MM.1S (cell line): ENCODE data around the gene CCDC188.

Source experiments
- EZH2 ChIP-seq: fragments of 300-600 bp; sonication (generic); optimal IDR thresholded peaks from 2 replicates; pipeline ENCODE3; 2017; ENCODE audit warnings: low read depth, mild to moderate bottlenecking, antibody characterized with exemption, low read length, mixed read lengths
- EZH2phosphoT487 ChIP-seq: fragments of 300-600 bp; sonication (generic); IDR thresholded peaks from 2 replicates; pipeline ENCODE4 v1.6.1; 2018; ENCODE audit warnings: antibody characterized with exemption, low read length
- TF ChIP-seq, protein P1 (sequence below): fragments of 300-600 bp; sonication (generic); IDR thresholded peaks from 2 replicates; pipeline ENCODE4 v1.5.1; 2016; ENCODE audit warnings: antibody characterized with exemption, low read length, mixed read lengths

- TF ChIP-seq, protein P1, sequence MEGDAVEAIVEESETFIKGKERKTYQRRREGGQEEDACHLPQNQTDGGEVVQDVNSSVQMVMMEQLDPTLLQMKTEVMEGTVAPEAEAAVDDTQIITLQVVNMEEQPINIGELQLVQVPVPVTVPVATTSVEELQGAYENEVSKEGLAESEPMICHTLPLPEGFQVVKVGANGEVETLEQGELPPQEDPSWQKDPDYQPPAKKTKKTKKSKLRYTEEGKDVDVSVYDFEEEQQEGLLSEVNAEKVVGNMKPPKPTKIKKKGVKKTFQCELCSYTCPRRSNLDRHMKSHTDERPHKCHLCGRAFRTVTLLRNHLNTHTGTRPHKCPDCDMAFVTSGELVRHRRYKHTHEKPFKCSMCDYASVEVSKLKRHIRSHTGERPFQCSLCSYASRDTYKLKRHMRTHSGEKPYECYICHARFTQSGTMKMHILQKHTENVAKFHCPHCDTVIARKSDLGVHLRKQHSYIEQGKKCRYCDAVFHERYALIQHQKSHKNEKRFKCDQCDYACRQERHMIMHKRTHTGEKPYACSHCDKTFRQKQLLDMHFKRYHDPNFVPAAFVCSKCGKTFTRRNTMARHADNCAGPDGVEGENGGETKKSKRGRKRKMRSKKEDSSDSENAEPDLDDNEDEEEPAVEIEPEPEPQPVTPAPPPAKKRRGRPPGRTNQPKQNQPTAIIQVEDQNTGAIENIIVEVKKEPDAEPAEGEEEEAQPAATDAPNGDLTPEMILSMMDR = no peak
- no peak for TF ChIP-seq EZH2
- TF ChIP-seq EZH2phosphoT487 = no peak
Measured at GRCh38 chr22:20179455-20180244, 28.8 kb upstream of the CCDC188 start.
